ENCODE data around the gene GRM7.

DNA sequence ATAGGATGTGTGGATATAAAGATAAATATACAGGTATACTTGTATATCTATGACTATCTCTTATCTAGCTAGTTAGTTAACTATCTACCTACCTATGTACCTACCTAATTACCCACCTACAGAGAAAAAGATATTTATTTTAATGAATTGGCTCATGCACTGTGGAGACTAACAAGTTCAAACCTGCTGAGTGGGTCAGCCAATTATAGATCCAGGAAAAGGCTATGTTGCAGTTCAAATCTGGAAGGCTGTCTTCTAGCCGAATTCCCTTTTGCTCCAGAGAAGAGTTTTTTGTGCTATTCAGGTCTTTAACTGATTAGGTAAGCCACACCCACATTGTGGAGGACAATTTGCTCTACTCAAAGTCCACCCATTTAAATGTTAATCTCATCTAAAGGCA, 335.0 kb downstream of the GRM7 start:
- TF ChIP-seq, protein P1, sequence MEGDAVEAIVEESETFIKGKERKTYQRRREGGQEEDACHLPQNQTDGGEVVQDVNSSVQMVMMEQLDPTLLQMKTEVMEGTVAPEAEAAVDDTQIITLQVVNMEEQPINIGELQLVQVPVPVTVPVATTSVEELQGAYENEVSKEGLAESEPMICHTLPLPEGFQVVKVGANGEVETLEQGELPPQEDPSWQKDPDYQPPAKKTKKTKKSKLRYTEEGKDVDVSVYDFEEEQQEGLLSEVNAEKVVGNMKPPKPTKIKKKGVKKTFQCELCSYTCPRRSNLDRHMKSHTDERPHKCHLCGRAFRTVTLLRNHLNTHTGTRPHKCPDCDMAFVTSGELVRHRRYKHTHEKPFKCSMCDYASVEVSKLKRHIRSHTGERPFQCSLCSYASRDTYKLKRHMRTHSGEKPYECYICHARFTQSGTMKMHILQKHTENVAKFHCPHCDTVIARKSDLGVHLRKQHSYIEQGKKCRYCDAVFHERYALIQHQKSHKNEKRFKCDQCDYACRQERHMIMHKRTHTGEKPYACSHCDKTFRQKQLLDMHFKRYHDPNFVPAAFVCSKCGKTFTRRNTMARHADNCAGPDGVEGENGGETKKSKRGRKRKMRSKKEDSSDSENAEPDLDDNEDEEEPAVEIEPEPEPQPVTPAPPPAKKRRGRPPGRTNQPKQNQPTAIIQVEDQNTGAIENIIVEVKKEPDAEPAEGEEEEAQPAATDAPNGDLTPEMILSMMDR (IDR thresholded peaks at IDR 0.05), result no peak
- no peak for TF ChIP-seq POLR2A (IDR thresholded peaks at IDR 0.05)
